Loucy (cell line): ENCODE data around the gene GRPEL1.

Source experiments
- H2AFZ ChIP-seq: fragments of 200-600 bp; sonication (generic); 2 replicates; pipeline ENCODE4 v1.6.0; 2016; ENCODE audit warnings: antibody characterized with exemption, mild to moderate bottlenecking, low read length, moderate library complexity
- H3F3A ChIP-seq: fragments of 200-600 bp; 2 replicates; pipeline ENCODE4 v1.6.0; 2016; ENCODE audit warnings: antibody characterized with exemption, low read depth, mild to moderate bottlenecking
- H3K27me3 ChIP-seq: fragments of 200-600 bp; sonication (generic); 2 replicates; pipeline ENCODE4 v1.6.1; 2014; ENCODE audit warnings: low read length, mild to moderate bottlenecking; ENCODE audit not compliant: insufficient read depth, poor library complexity, severe bottlenecking
- H3K36me3 ChIP-seq: fragments of 200-600 bp; sonication (generic); 2 replicates; pipeline ENCODE4 v1.6.1; 2016; ENCODE audit warnings: low read length; ENCODE audit not compliant: insufficient read depth
- H3K4me1 ChIP-seq: fragments of 200-600 bp; sonication (generic); 2 replicates; pipeline ENCODE4 v1.5.1; 2014; ENCODE audit warnings: low read length, mild to moderate bottlenecking; ENCODE audit not compliant: insufficient read depth, poor library complexity, severe bottlenecking
- H3K4me2 ChIP-seq: fragments of 200-600 bp; sonication (generic); 2 replicates; pipeline ENCODE4 v1.6.0; 2014; ENCODE audit warnings: antibody characterized with exemption, low read length, low read depth, mild to moderate bottlenecking; ENCODE audit not compliant: poor library complexity, severe bottlenecking
- H3K4me3 ChIP-seq: fragments of 200-600 bp; sonication (generic); 2 replicates; pipeline ENCODE4 v1.5.1; 2014; ENCODE audit warnings: low read length, mild to moderate bottlenecking, mixed read lengths; ENCODE audit not compliant: poor library complexity, severe bottlenecking
- H3K79me2 ChIP-seq: fragments of 200-600 bp; sonication (generic); 2 replicates; pipeline ENCODE4 v1.6.1; 2014; ENCODE audit warnings: low read length; ENCODE audit not compliant: insufficient read depth
- H3K9ac ChIP-seq: fragments of 200-600 bp; sonication (generic); 2 replicates; pipeline ENCODE4 v1.6.0; 2014; ENCODE audit warnings: mild to moderate bottlenecking, low read depth, low read length, moderate library complexity; ENCODE audit not compliant: poor library complexity, severe bottlenecking
- H3K9me2 ChIP-seq: fragments of 200-600 bp; sonication (generic); replicated peaks from 2 replicates; pipeline ENCODE4 v1.6.1; 2016; ENCODE audit warnings: low read depth, low read length, mixed read lengths
- H3K9me3 ChIP-seq: fragments of 200-600 bp; sonication (generic); 2 replicates; pipeline ENCODE4 v1.6.1; 2014; ENCODE audit warnings: mild to moderate bottlenecking, antibody characterized with exemption, low read length, low read depth; ENCODE audit not compliant: insufficient read depth
- H4K20me1 ChIP-seq: fragments of 200-600 bp; sonication (generic); 2 replicates; pipeline ENCODE4 v1.6.0; 2014; ENCODE audit warnings: antibody characterized with exemption, low read length, mild to moderate bottlenecking; ENCODE audit not compliant: insufficient read depth, poor library complexity, severe bottlenecking
- EZH2phosphoT487 ChIP-seq: fragments of 200-600 bp; IDR thresholded peaks from 2 replicates; pipeline ENCODE4 v1.6.1; 2018; ENCODE audit warnings: antibody characterized with exemption, mild to moderate bottlenecking, moderate library complexity, borderline replicate concordance
- TF ChIP-seq, protein P1 (sequence below): fragments of 200-600 bp; sonication (generic); conservative IDR thresholded peaks from 2 replicates; pipeline ENCODE4 v1.5.1; 2014; ENCODE audit warnings: mild to moderate bottlenecking, antibody characterized with exemption, low read length

Gene GRPEL1

DNA sequence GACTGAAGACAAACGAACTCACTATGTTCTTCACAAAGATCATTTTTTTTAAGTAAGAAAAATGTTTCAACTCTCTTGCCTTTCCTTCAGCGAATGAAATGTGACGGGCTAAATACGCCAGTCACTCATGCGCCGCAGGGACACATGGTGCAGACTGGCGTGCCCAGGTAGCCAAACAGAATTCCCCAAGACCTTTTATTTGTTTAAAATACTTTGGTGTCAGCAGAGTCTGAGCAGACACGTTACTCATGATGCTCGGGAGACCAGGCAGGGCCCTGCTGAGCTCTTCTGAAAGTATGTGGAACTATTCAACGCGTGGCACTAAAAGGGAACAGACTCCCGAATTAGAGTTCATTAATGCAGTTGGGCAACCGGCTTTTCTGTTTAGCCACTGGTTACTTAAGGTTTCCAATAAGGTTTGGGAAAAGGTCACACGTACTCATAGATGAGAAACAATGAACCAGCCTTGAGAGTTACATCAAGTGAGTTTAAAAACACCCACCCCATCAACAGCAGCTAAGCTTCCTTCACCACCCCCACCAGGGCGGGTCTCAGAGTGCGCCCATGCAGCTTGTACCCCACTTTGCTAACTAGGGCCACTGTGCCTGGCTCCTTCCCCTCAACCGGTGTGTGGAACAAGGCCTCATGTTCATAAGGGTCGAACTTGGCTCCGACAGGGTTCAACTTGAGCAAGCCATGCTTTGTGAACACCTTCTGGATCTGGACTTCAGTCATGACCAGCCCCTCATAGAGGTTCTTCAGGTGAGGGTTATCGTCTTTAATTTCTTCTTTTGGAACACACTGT, 7.3 kb downstream of the GRPEL1 start:
- Histone ChIP-seq H3K9me2 (no peaks in the 10 kb centered on the region), H3K4me3 (no peak overlapping the region), H3K36me3 (peaks cover 53% of the 10 kb centered on the region), H3F3A (0 out of 2 replicates have a peak, but pooled peaks cover 3% of the 10 kb centered on the region), H3K9ac (no peak overlapping the region), H3K79me2 (peaks cover 11% of the 10 kb centered on the region), H3K4me1 (peaks cover 6% of the 10 kb centered on the region), H2AFZ (no peak overlapping the region), H4K20me1 (peaks cover 41% of the 10 kb centered on the region), H3K9me3 (no peaks in the 10 kb centered on the region), H3K4me2 (no peak overlapping the region), H3K27me3 (no peaks in the 10 kb centered on the region)
- TF ChIP-seq, protein P1, sequence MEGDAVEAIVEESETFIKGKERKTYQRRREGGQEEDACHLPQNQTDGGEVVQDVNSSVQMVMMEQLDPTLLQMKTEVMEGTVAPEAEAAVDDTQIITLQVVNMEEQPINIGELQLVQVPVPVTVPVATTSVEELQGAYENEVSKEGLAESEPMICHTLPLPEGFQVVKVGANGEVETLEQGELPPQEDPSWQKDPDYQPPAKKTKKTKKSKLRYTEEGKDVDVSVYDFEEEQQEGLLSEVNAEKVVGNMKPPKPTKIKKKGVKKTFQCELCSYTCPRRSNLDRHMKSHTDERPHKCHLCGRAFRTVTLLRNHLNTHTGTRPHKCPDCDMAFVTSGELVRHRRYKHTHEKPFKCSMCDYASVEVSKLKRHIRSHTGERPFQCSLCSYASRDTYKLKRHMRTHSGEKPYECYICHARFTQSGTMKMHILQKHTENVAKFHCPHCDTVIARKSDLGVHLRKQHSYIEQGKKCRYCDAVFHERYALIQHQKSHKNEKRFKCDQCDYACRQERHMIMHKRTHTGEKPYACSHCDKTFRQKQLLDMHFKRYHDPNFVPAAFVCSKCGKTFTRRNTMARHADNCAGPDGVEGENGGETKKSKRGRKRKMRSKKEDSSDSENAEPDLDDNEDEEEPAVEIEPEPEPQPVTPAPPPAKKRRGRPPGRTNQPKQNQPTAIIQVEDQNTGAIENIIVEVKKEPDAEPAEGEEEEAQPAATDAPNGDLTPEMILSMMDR, result no peak
- TF ChIP-seq EZH2phosphoT487, result no peak

DNA sequence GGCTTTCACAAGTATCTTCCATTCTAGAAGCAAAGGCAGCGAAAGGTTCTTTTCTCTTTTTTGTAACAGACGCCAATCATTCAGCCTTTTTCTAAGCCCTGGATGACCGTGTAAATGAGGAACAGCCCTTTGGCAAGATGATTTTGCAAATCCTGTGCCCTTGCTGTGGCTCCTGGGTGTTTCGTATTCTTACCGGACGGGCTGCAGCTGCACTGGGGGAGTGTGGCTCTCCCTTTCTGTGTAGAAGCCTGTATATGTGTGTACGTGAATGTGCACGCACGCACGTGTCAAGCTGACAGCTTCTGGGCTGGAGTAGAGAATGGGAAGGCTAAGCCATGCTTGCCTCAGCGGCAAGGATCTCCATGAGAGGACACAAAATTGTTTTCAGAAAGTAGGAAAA, 8.2 kb downstream of the GRPEL1 start:
- H3K9ac ChIP-seq, result no peak overlapping the region
- no peaks in the 10 kb centered on the region for H3K4me1 ChIP-seq
- H3K36me3 ChIP-seq, result peaks cover 61% of the 10 kb centered on the region
- H3K9me2 ChIP-seq, result no peaks in the 10 kb centered on the region
- H3K9me3 ChIP-seq, result no peaks in the 10 kb centered on the region
- H3K27me3 ChIP-seq, result no peaks in the 10 kb centered on the region
- H2AFZ ChIP-seq, result no peak overlapping the region
- H3F3A ChIP-seq, result 0 out of 2 replicates have a peak, but pooled peaks cover 3% of the 10 kb centered on the region
- TF ChIP-seq, protein P1, result no peak
- TF ChIP-seq EZH2phosphoT487, result no peak
- no peak overlapping the region for H3K4me3 ChIP-seq
- H3K4me2 ChIP-seq, result no peak overlapping the region
- peaks cover 2% of the 10 kb centered on the region for H3K79me2 ChIP-seq
- peaks cover 41% of the 10 kb centered on the region for H4K20me1 ChIP-seq

DNA sequence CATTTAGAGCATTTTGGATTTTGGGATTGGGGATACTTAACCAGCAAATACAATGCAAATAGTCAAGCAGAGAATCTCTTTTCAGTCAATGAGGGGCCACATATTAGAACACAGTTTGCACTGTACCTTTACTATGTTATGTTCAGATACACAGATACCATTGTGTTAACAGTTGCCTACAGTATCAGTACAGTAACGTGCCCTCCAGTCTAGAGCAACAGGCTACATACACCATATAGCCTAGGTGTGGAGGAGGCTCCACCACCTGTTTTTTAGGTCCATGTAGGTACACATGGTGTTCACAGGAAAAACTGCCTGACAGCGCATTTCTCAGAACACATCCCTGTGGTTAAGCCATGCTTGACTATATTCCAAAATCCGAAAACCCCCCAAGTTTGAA, 9.1 kb downstream of the GRPEL1 start:
- Histone ChIP-seq H3K27me3 (no peaks in the 10 kb centered on the region), H2AFZ (no peak overlapping the region), H3K9me2 (no peaks in the 10 kb centered on the region), H3F3A (0 out of 2 replicates have a peak, but pooled peaks cover 3% of the 10 kb centered on the region), H3K36me3 (peaks cover 63% of the 10 kb centered on the region), H3K4me3 (no peak overlapping the region), H3K9ac (no peak overlapping the region), H4K20me1 (peaks cover 39% of the 10 kb centered on the region), H3K4me2 (no peak overlapping the region), H3K4me1 (peaks cover under 1% of the 10 kb centered on the region), H3K79me2 (no peaks in the 10 kb centered on the region; the same call in 1 of the 2 replicates), H3K9me3 (no peaks in the 10 kb centered on the region)
- TF ChIP-seq, protein P1, result no peak
- TF ChIP-seq EZH2phosphoT487, result no peak
